Neuron (in vitro differentiated cells): ENCODE measurements around the gene KIF16B.

ENCODE experiments used
- H2AFZ ChIP-seq: one replicate; pipeline ENCODE4 v1.6.1; 2013; ENCODE audit warnings: low read depth, mild to moderate bottlenecking, inconsistent platforms, low read length, moderate library complexity
- H3K27me3 ChIP-seq: one replicate; pipeline ENCODE4 v1.6.1; 2013; ENCODE audit warnings: low read length; ENCODE audit not compliant: insufficient read depth
- H3K36me3 ChIP-seq: one replicate; pipeline ENCODE4 v1.6.1; 2013; ENCODE audit warnings: low read length; ENCODE audit not compliant: insufficient read depth
- H3K4me1 ChIP-seq: one replicate; pipeline ENCODE4 v1.6.1; 2013; ENCODE audit warnings: low read length; ENCODE audit not compliant: insufficient read depth
- H3K4me3 ChIP-seq: 2 replicates; pipeline ENCODE4 v1.5.1; 2013; ENCODE audit warnings: mild to moderate bottlenecking, low read length, moderate library complexity
- H3K9me3 ChIP-seq: one replicate; pipeline ENCODE4 v1.6.1; 2013; ENCODE audit warnings: low read length

KIF16B gene

GRCh38 chr20:16560216-16560615, 13.0 kb downstream of the KIF16B start:
- H2AFZ ChIP-seq, result no peak overlapping the region
- H3K4me3 ChIP-seq, result no peak overlapping the region
- H3K36me3 ChIP-seq, result no peaks in the 10 kb centered on the region
- H3K4me1 ChIP-seq, result no peaks in the 10 kb centered on the region
- H3K27me3 ChIP-seq, result no peaks in the 10 kb centered on the region
- H3K9me3 ChIP-seq, result no peaks in the 10 kb centered on the region

GRCh38 chr20:16556301-16556700, 16.9 kb downstream of the KIF16B start:
- H3K36me3 ChIP-seq, result no peaks in the 10 kb centered on the region
- no peak overlapping the region for H2AFZ ChIP-seq
- no peaks in the 10 kb centered on the region for H3K4me1 ChIP-seq
- no peaks in the 10 kb centered on the region for H3K27me3 ChIP-seq
- H3K4me3 ChIP-seq, result no peak overlapping the region
- H3K9me3 ChIP-seq, result peaks cover 11% of the 10 kb centered on the region

GRCh38 chr20:16555754-16556153, 17.5 kb downstream of the KIF16B start:
- no peaks in the 10 kb centered on the region for H3K27me3 ChIP-seq
- H3K9me3 ChIP-seq, result peaks cover 11% of the 10 kb centered on the region
- H2AFZ ChIP-seq, result no peak overlapping the region
- H3K4me1 ChIP-seq, result no peaks in the 10 kb centered on the region
- no peaks in the 10 kb centered on the region for H3K36me3 ChIP-seq
- no peak overlapping the region for H3K4me3 ChIP-seq

- Histone ChIP-seq H3K9me3 (peaks cover 11% of the 10 kb centered on the region), H3K27me3 (no peaks in the 10 kb centered on the region), H3K4me3 (no peak overlapping the region), H3K4me1 (no peaks in the 10 kb centered on the region), H2AFZ (no peak overlapping the region), H3K36me3 (no peaks in the 10 kb centered on the region)
Observed at GRCh38 chr20:16554766-16555543, 18.3 kb downstream of the KIF16B start.

GRCh38 chr20:16553684-16554083, 19.6 kb downstream of the KIF16B start:
- no peaks in the 10 kb centered on the region for H3K36me3 ChIP-seq
- no peak overlapping the region for H2AFZ ChIP-seq
- H3K4me3 ChIP-seq, result no peak overlapping the region
- H3K9me3 ChIP-seq, result peaks cover 11% of the 10 kb centered on the region
- H3K4me1 ChIP-seq, result no peaks in the 10 kb centered on the region
- H3K27me3 ChIP-seq, result no peaks in the 10 kb centered on the region

GRCh38 chr20:16553101-16553500, 20.1 kb downstream of the KIF16B start:
- Histone ChIP-seq H3K9me3 (peaks cover 11% of the 10 kb centered on the region), H3K4me1 (no peaks in the 10 kb centered on the region), H2AFZ (no peak overlapping the region), H3K27me3 (no peaks in the 10 kb centered on the region), H3K36me3 (no peaks in the 10 kb centered on the region), H3K4me3 (no peak overlapping the region)

- H3K4me3 ChIP-seq, result no peak overlapping the region
- no peaks in the 10 kb centered on the region for H3K4me1 ChIP-seq
- no peaks in the 10 kb centered on the region for H3K27me3 ChIP-seq
- no peaks in the 10 kb centered on the region for H3K36me3 ChIP-seq
- peaks cover 11% of the 10 kb centered on the region for H3K9me3 ChIP-seq
- H2AFZ ChIP-seq, result no peak overlapping the region
Observed at GRCh38 chr20:16552015-16552414, 21.2 kb downstream of the KIF16B start.

GRCh38 chr20:16551607-16552006, 21.6 kb downstream of the KIF16B start:
- H3K27me3 ChIP-seq, result no peaks in the 10 kb centered on the region
- no peak overlapping the region for H3K4me3 ChIP-seq
- H3K4me1 ChIP-seq, result no peaks in the 10 kb centered on the region
- peaks cover 11% of the 10 kb centered on the region for H3K9me3 ChIP-seq
- H2AFZ ChIP-seq, result no peak overlapping the region
- H3K36me3 ChIP-seq, result no peaks in the 10 kb centered on the region

GRCh38 chr20:16548068-16548672, 25.1 kb downstream of the KIF16B start:
- no peaks in the 10 kb centered on the region for H3K27me3 ChIP-seq
- H3K4me1 ChIP-seq, result no peaks in the 10 kb centered on the region
- no peaks in the 10 kb centered on the region for H3K36me3 ChIP-seq
- H3K9me3 ChIP-seq, result no peaks in the 10 kb centered on the region
- H2AFZ ChIP-seq, result no peak overlapping the region
- H3K4me3 ChIP-seq, result no peak overlapping the region

- Histone ChIP-seq H3K36me3 (no peaks in the 10 kb centered on the region), H3K4me3 (no peak overlapping the region), H3K4me1 (no peaks in the 10 kb centered on the region), H3K27me3 (no peaks in the 10 kb centered on the region), H3K9me3 (no peaks in the 10 kb centered on the region), H2AFZ (no peak overlapping the region)
Observed at GRCh38 chr20:16544949-16545348, 28.3 kb downstream of the KIF16B start.

- no peaks in the 10 kb centered on the region for H3K4me1 ChIP-seq
- H3K4me3 ChIP-seq, result no peak overlapping the region
- H3K27me3 ChIP-seq, result no peaks in the 10 kb centered on the region
- H2AFZ ChIP-seq, result no peak overlapping the region
- no peaks in the 10 kb centered on the region for H3K9me3 ChIP-seq
- H3K36me3 ChIP-seq, result no peaks in the 10 kb centered on the region
Observed at GRCh38 chr20:16542477-16542876, 30.8 kb downstream of the KIF16B start.

- Histone ChIP-seq H3K4me3 (no peak overlapping the region), H3K36me3 (no peaks in the 10 kb centered on the region), H3K4me1 (no peaks in the 10 kb centered on the region)
Observed at GRCh38 chr20:16541878-16542277, 31.4 kb downstream of the KIF16B start.

GRCh38 chr20:16541226-16541625, 32.0 kb downstream of the KIF16B start:
- Histone ChIP-seq H3K27me3 (no peaks in the 10 kb centered on the region), H3K36me3 (no peaks in the 10 kb centered on the region), H3K9me3 (no peaks in the 10 kb centered on the region), H3K4me3 (no peak overlapping the region), H2AFZ (no peak overlapping the region), H3K4me1 (no peaks in the 10 kb centered on the region)

More at GRCh38 chr20:16541878-16542277, 31.4 kb downstream of the KIF16B start:
- Histone ChIP-seq H3K9me3 (no peaks in the 10 kb centered on the region), H3K27me3 (no peaks in the 10 kb centered on the region), H2AFZ (no peak overlapping the region)
